Fibroblast of upper back skin (primary cell): ENCODE results near the gene CASR.

Experiments used
- DNase-seq: peaks from one replicate; pipeline ENCODE4 v3.0.0-alpha.2; 2013

CASR gene

DNA sequence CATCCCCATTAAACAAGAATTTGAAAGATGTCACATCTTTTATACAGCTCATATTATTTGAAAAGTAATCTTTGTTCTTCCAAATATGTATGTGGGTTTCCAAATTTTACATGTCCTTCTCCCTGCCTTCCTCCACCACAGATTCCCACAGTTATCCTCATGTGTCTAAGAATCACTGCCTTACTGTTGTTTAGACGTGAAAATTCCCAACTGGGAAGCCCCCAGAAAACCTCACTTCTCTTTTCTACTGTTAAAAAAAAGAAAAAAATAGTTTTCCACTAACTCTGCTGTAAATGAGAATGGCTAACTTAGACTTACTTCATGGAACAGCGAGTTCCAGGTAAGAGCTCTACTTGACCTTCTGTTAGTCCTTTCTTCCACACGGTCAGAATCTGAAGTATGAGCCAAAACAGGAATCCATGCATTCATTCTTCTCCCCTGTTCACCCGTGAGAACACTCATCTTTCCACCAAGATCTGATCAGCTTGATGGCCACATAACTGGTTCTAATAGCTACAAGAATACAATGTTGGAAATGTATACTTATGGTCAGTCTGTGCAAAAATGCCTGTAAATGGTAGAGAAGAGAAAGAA is 123.7 kb downstream of the CASR start:
- DNase-seq, result no peak

DNA sequence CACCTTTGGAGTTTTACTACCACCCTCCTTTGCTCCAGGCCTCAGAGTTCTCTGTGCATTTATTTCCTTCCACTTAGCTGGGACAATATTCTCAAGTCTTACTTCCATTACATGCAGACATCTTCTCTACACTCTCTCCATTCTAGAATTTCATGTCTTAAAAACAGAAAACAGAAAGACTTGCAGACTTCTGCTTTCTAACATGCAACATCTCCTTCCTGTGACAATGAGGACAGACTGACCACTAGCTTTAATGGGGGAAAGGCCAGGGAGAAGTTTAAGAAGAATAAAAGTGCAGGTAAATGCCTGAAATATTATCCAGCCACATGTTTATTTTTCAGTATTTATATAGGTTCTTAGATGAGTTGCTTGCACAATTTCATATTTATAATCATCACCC is 124.5 kb downstream of the CASR start:
- DNase-seq, result no peak

DNA sequence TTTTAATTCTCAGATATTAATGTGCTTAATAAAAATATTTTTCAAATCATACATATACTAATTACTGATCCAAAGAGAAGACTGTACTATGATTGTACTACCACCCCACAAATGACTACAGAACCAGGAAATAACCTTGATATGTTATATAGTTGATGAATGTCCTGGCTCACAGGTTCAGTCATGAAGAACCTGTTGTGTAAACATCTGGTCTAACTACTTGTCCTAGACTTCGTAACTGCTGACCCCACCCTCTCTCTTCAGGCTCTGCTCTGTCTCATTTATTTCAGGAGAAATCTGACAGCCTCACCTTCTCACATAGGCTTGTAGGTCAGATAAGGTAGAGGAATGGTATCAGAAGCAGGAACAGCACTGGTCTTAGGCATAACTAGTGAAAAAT is 126.9 kb downstream of the CASR start:
- DNase-seq, result no peak

DNA sequence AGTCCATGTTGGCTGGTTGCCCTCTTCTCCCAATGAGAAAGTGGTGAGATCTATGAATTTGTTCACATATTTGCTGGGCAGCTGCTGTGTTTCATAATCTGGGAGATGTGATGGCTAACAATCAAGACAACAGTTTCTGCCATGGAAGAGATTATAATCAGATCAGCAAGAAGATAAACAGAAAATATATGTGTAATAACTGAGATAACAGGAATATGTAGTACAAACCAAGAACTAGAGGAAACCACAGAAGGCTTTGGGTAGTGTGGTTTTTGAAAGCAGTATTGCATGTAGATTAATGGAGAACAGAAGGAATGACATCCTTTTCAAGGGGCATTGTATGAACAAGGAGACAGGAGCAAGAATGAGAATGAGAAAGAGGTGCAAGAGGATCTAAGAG is 129.4 kb downstream of the CASR start:
- DNase-seq, result no peak

- no peak for DNase-seq
These were observed 129.8 kb downstream of the CASR start for GRCh38 chr3:122313281-122313680.

DNA sequence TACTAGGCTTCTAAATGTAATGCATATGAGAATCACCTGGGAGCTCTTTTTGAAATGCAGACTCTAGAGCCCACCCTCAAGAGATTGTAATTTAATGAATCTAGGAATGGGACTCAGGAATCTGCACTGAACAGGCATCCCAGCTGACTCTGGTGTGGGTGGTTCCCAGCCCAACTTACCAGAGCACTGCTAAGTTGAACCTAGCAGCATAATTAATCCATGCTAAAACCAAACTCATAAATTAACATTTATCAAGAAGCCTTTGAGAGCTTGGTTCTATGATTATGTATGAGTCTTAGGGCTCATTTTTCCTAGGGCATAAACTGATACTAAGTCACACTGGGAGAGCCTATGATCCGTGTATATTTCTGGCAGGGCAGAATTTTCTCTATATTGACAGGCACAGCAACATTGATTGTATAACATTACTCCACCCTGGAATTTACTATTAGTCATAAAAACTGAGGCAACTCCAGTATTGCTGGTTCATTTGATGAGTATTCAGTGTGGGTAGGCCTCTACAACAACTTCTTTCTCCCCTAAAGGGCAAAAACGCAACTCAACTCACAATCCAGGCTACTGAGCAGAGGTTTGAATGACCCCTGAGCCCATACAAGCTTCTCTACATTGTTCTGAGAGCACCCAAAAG is 130.9 kb downstream of the CASR start:
- no peak for DNase-seq

DNA sequence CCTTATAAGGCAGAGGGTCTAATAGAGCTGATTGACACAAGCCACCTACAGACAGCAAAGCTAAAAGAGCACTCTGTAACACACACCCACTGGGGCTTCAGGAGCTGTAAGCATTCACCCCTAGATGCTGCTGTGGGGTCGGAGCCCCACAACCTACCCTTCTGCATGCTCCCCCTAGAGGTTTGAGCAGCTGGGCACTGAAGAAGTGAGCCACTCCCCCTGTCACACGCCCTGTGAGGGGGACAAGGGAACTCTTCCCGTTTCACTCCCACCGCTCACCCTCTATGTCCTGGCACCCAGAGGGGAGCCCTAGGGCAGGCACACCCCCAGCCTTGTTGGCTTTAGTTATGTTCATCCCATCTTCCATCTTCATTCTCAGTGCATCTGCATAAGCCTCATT is 132.2 kb downstream of the CASR start:
- DNase-seq, result no peak

- DNase-seq, result no peak
These were observed 132.9 kb downstream of the CASR start for GRCh38 chr3:122316368-122316767.

GRCh38 chr3:122318620-122319019 is 135.2 kb downstream of the CASR start:
- no peak for DNase-seq

GRCh38 chr3:122322095-122323075 is 138.9 kb downstream of the CASR start:
- no peak for DNase-seq

GRCh38 chr3:122324871-122325323 is 141.4 kb downstream of the CASR start, which contains the start of gene CSTA:
TSS of gene CSTA (plus strand) at chr3:122325248. CDS start at chr3:122325293, 45 bp downstream.
- peak; percentile 3 for DNase-seq

DNA sequence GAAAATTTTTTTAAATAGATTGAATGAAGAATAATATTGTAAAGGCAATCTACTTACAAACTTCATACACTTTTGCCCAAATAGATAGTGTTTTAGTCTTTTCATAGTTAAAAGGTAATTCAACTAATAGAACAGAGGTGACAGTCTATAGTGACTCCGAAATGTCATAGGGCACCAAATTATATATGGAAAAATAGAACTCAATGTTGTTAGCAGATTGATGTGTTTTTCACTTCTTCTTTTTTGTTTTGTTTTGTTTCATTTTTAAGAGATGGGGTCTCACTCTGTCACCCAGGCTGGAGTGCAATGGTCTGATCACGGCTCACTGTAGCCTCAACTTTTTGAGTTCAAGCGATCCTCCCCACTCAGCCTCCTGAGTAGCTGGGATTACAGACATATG is 142.3 kb downstream of the CASR start:
- no peak for DNase-seq

GRCh38 chr3:122331886-122332285 is 148.4 kb downstream of the CASR start:
- DNase-seq, result no peak

DNA sequence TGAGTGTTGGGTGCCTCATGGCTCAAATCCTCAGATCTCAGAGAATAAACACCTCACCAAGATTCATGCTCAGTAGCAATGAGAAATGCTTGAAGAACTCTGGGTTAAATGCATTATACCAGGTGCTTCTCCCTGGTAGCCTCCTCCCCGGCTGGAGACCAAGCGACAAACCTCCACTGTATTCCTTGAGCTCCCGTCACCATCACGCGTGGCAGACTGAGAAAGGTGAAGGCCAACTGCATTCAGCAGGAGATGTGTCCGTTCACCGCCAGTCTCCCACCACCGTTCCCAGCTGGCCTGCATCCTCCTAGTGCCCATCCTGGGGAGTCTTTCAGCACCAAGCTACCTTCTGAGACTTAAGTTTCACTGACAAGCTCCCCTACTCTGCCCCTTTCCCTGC is 149.1 kb downstream of the CASR start:
- no peak for DNase-seq
